ENCODE data around the gene C22orf39.

DNA sequence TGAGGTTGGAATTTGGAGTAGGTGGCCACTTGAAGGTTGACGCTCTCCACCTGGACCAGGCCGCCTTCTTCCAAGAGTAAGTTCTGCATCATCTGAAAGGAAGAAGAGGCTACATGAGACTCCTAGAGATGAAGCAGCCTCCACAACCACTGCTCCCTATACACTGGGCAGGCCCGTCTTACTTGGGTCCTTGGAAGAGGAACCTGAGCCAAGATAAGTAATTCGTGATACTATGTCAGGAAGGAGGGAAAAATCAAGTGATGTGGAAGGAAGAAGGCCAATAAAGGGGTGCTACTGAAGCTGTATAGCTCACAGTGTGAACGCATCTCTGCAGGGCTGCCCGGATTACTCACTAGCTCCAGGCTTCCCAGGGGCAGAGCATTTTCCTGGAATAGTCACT is 20.4 kb upstream of the C22orf39 start:
- TF ChIP-seq CTCF (conservative IDR thresholded peaks at IDR 0.05; ENCODE audit: low read depth, low read length) (no peak), EZH2 (IDR thresholded peaks at IDR 0.05; ENCODE audit: borderline replicate concordance, low read depth, low read length, poor library complexity, severe bottlenecking) (no peak)

Data from A673 (cell line).